Raji (cell line): ENCODE results near the gene DPP6.

Source experiments
- POLR2A ChIP-seq: IDR thresholded peaks from 2 replicates; pipeline ENCODE4 v1.6.1; 2011; ENCODE audit warnings: low read depth, low read length, control low read depth; ENCODE audit not compliant: insufficient read depth

Gene DPP6

GRCh38 chr7:154789404-154789803, 737.2 kb downstream of the DPP6 start:
- TF ChIP-seq POLR2A, result no peak

GRCh38 chr7:154791611-154792010, 739.4 kb downstream of the DPP6 start:
- no peak for TF ChIP-seq POLR2A

GRCh38 chr7:154792436-154793055, 740.3 kb downstream of the DPP6 start:
- TF ChIP-seq POLR2A, result no peak

GRCh38 chr7:154794147-154794780, 742.1 kb downstream of the DPP6 start:
- TF ChIP-seq POLR2A, result no peak

- no peak for TF ChIP-seq POLR2A
These were observed 742.8 kb downstream of the DPP6 start for GRCh38 chr7:154795014-154795413.

- TF ChIP-seq POLR2A, result no peak
These were observed 743.2 kb downstream of the DPP6 start for GRCh38 chr7:154795437-154795836.

- TF ChIP-seq POLR2A, result no peak
These were observed 752.3 kb downstream of the DPP6 start for GRCh38 chr7:154804449-154804848.

- TF ChIP-seq POLR2A, result no peak
These were observed 759.8 kb downstream of the DPP6 start for GRCh38 chr7:154812027-154812426.

- no peak for TF ChIP-seq POLR2A
These were observed 765.2 kb downstream of the DPP6 start for GRCh38 chr7:154817224-154817896.

GRCh38 chr7:154827007-154827406, 774.8 kb downstream of the DPP6 start:
- TF ChIP-seq POLR2A, result no peak

- TF ChIP-seq POLR2A, result no peak
These were observed 780.5 kb downstream of the DPP6 start for GRCh38 chr7:154832557-154833138.

GRCh38 chr7:154836021-154836448, 783.8 kb downstream of the DPP6 start:
- no peak for TF ChIP-seq POLR2A

GRCh38 chr7:154837087-154837486, 784.9 kb downstream of the DPP6 start:
- TF ChIP-seq POLR2A, result no peak

GRCh38 chr7:154837622-154838021, 785.4 kb downstream of the DPP6 start:
- no peak for TF ChIP-seq POLR2A

GRCh38 chr7:154840086-154840485, 787.9 kb downstream of the DPP6 start:
- TF ChIP-seq POLR2A, result no peak
